DMS53 (cell line): ENCODE results near the gene IL4.
"Not testable (repeated sequence)": the region's sequence is repeated elsewhere in the genome, so short reads cannot be mapped to it uniquely, and the experiment has no call there.

ENCODE experiments used
- DNase-seq: peaks from one replicate; lab custom pipeline; 2025; lab: John Stamatoyannopoulos, UW

Gene IL4

DNA sequence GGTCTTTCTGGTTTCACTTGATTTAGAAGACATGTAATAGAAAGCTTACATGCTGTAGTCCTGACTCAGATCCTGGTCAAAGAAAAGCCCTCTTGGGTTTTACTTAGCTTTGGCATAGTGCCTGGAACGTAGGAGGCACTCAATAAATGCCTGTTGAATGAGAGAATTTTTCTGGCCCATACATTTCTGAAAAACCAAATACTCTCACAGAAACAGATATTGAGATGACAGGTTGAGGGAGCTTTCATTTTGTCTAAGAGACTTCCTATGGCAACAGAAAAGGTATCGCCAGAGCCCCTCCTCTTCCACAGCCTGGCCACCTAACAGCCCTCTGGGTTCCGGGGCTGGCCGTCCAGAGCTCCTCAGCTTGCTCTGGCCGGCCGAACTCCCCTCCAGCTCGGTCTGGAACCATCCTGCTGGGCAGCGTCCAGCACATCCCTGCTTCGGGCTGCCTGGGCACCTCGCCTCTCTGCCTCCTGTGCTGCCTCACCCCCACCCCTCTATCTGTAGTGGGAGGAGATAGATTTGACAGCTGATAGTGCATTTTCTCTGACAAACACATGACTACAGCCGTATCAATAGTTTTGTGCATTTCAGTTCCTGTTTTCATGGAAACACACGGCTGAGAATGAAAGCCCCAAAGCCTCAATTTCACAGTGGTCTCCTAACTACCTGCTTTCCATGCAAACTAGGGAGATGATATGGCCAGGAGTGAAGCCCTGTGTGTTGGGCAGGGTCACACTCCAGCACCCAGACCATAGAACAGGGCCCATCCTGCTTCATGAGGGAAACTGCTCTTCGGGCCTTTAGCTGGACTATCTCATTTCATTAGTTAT is 1.1 kb downstream of the IL4 start:
- DNase-seq, result peak; percentile 16

DNA sequence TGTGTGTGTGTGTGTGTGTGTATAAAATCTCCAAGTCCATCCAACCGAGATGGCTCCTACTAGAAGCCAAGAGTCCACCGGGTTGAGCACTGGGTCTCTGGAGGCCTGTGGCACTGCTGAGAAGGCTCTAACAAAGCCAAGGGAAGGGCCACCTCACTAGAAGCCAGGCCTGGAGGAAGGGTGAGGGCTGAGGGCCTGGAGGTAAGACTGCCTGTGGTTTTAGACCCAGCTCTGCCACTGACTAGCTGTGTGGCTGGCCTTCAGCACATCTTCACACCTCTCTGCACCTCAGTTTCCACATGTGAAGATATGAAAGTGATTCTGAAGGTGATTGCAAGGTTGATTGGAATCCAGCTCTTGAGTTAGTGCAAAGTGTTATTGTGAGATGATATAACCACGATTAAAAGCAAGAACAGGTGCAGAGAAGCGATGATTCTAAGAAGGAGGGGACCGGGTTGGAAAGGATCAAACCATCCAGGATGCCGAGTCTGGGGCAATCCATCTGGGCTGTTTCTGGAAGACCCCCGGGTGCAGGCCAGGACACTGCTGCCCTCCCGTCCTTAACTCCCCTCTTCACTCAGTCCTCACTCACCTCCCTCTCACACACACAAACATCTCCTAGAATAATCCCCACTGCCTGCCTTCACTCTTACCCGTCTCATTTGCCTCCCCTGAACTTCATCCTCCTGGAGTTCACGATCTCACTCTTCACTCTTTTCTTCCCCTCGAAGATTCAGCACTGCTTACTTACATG is 2.3 kb downstream of the IL4 start:
- DNase-seq, result no peak

DNA sequence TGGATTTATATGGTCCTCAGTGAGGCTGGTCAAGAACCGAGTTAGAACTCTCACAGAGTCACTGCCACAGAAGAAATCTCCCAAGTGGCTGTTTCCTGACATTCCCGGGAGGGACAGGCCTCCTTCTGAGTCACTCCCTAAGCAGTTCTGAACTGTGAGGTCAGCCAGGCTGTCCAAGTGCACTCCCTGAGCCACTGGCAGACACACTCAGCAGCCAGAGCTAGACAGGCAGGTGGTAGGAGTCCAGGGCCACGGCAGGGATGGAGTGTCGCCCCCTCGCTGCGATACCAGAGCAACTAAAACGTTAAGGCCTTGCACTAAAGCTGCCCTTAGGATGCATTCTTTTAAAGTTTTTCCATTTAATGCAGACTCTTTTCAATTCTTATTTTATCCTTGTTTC is 3.4 kb downstream of the IL4 start:
- DNase-seq, result peak; percentile 62

DNA sequence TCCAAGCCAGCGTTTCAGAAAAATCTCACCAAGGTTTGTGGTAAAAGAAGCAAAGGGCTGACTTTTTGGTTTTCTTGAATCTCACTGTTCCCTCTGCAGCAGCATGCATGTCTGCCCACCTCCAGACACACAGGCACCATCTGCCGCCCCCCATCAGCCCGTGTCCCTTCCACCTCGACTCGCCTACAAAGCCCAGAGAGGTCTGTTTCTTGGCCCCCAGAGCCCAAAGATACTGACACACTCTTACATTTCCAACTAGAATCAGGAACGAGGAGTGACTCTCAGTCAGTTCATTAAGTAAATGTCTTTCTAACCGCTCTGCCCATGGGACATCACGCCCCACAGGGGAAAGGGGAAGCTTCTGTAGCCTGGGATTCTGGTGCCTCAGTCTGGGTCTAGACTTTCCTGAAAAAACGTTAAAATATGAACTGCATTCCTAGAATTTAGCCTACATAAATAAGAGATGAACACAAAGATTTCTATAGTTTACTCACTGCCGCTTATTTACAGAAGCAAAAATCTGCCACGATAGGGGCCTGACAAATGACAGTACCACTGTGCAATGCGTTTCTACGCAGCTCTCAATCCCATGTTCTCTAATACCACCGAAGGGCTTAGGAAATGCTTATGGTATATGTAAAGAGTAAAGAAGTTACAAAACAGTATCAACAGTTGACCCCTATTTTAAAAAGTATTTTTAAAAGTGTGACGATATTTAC is 4.1 kb downstream of the IL4 start:
- DNase-seq, result no peak

DNA sequence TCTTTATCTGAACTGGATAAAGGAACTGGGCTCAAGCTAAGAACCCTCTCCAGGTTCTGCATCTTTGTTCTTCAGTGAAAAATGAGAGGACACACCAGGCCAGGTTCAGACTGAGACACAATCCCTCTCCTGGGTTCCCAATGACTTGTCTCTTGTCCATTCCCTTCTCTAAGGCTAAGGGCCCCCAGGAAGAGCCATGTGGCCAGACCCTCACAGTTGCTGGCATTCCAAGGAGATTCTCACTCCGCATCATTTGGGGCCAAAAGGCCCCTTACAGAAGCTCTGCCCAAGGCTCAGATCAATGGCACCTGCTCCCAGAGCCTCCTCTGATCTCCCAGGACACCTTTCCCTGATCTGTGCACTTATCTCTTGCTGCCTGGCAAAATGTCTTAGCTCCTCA is 4.9 kb downstream of the IL4 start:
- DNase-seq, result no peak

DNA sequence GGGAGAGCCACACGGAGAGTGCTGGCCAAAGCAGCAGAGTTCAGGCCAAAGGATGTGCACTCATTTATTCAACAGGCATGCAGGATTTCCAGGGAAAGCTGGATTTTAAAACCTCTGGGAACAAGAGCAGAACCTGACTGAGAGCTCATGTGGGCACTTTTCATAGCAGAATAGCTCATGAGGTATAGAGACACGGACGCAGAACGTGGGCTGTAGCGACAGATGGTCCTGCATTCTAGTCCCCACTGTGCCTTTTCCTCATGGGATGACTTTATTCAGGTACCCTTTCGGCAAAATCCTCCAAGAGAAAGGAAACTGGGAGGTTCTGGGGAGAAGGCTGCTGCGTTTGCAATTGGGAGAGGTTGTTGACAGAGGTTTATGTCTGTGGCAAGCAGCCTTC is 5.4 kb downstream of the IL4 start:
- DNase-seq, result no peak

DNA sequence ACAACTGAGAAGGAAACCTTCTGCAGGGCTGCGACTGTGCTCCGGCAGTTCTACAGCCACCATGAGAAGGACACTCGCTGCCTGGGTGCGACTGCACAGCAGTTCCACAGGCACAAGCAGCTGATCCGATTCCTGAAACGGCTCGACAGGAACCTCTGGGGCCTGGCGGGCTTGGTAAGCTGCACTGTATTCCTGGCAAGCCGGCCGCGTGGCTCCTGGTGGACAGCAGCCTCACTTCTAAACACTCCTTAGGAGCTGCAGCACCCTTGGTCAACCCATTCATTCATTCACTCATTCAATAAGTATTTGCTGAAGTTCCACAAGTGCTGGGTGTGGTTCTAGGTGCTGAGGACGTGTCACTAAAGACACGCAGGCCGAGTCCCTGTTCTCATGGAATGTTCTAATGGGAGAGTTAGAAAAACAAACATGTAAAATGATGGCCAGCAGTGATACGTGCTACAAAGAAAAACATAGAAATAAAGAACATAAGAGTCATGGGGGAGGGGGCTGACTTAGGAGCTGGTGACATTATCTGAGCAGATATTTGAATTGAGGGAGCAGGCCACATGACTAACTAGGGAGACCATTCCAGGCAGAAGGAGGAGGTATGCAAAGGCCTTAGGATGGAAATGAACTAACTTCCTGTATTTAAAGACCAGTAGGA is 6.1 kb downstream of the IL4 start:
- DNase-seq, result no peak

DNA sequence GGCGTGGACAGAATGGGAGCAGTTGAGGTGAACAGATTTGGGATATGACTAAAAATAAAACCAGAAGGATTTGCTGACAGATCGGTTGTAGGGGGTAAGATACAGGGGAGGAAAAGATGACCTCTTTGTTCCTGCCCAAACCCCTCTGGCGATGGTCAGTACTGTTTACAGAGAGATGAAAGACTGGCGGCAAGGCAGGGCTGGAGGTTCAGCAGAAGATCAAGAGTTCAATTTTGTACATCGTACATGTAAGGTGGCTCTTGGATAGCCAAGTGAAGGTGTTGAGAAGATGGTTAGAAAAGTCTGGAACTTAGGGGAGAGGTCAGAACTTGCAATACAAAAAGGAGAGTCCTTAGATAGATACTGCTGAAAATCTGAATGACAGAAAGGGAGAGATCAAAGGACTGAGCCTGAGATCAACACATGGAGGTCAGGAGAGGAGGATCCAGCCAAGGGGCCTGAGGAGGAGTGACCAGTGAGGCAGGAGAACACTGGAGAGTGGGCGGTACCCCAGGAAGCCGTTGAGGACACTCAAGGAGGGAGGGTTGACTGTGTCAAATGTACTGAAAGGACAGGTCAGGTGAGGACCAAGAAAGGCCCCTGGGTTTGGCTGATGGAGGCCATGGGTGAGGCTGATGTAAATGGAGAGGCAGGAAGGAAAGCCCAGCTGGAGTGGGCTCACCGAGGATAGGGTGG is 7.1 kb downstream of the IL4 start:
- DNase-seq, result no peak

DNA sequence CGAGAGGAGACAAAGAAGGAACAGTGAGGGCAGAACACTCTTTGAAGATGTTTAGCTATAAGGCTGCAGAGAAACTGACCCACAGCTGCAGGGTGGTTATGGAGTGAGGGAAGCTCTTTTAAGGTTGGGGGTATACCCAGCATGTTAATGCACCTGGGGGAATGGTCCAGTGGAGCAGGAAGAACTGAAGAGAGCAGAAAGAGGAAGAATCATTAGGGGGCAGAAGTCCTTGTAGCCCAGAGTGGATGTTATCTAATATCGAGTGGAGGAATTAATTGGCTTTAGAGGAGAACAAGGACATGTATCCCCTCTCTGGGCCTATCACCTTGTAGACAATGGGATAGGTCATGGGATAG is 7.7 kb downstream of the IL4 start:
- DNase-seq, result no peak

DNA sequence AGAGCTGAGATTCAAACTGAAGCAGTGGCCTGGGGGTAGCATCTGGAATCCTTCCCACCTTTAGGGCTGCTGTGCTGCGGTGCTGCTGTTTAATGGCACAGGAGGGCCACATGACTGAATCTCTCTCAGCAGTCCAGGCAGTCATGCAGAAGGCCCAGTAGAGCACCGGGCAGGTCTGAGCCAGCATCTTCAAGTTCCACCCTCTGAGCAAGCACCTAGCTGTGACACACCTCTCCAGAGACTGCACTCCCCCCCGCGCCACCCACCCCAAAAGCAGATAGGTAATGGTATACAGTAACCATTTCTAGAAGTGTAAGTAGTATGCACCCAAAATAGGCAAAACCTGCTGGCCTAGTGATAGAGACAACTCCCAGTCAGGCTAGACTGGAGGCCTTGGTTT is 8.2 kb downstream of the IL4 start:
- DNase-seq, result no peak

DNA sequence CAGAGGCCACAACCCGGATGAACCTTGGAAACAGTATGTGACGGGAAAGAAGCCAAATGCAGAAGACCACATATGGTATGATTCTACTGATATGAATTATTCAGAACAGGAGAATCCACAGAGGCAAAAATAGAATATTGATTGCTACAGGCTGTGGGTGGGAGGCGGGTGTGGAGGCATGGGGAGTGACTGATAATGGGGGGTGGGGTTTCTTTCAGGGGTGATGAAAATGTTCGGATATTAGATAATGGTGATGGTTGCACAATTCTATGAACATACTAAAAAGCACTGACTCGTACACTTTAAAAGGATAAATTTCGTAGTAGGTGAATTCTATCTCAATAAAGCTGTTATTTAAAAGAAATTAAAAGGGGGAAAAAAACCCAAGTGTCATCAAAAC is 10.7 kb downstream of the IL4 start:
- DNase-seq, result no peak

DNA sequence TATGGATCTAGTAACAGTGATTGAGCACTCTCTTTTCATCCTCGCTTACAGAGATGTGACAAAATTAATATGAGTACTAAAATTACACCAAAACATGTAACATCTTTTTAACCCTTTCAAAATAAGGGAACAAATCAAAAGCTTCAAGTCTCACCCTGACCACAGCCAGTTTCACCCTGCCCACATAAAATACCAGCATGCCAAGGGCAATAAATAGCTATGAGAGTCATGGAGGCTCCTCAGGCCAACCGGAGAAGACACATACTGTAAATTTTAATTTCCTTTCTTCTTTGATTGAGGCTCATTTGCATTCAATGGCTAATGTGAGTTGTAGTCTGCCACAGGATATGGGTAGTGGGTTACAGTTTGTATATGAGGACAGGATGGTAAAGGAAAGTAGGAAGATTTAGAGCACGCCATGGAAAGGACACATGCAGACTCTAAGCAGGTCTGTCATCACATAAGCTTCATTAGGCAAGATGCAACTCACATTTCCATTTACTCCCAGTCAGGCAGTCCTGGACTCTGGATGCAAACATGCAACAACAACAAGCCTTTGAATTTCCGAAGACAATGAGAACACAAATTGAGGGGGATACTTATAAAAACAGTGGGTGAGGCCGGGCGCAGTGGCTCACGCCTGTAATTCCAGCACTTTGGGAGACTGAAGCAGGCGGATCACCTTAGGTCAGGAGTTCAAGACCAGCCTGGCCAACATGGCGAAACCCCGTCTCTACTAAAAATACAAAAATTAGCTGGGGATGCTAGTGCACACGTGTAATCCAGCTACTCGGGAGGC is 11.3 kb downstream of the IL4 start:
- no peak for DNase-seq

DNA sequence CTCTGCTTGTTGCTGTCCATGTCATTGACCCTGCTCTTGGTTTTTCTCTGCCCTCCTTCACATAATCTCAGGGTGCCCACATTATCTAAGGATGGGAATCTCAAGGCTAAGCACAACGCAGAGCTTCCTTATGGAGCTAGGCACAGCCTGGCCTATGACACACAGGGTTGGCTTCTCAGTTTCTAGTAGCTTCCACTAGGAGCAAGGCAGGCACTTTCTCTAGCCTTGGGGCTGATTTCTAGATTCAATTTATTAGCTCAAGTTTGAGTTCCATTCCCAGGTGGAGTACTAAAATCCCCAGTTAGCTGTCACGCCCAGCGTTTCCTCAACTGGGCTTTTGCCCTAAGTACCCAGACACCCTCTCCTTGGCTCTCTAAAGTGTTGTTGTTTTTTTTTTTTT is 12.4 kb downstream of the IL4 start:
- no peak for DNase-seq

DNA sequence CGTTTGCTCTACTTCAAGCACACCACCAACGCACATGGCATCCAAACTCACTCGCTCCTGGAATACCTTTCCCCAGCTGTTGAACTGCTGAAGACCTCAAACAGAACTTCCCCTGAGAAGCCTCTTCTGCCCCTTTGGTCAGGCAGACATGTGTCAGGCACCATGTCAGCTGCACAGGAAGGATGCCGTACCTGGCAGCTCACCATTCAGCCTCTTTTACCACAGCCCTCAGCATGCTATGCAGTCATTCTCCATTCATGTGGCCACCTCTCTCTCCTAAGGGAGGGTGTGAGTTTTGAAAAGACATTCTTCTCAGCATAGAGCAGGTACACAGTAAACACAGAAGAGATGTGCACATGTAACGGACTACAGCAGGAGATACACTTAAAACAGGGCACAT is 14.2 kb downstream of the IL4 start:
- DNase-seq, result no peak

DNA sequence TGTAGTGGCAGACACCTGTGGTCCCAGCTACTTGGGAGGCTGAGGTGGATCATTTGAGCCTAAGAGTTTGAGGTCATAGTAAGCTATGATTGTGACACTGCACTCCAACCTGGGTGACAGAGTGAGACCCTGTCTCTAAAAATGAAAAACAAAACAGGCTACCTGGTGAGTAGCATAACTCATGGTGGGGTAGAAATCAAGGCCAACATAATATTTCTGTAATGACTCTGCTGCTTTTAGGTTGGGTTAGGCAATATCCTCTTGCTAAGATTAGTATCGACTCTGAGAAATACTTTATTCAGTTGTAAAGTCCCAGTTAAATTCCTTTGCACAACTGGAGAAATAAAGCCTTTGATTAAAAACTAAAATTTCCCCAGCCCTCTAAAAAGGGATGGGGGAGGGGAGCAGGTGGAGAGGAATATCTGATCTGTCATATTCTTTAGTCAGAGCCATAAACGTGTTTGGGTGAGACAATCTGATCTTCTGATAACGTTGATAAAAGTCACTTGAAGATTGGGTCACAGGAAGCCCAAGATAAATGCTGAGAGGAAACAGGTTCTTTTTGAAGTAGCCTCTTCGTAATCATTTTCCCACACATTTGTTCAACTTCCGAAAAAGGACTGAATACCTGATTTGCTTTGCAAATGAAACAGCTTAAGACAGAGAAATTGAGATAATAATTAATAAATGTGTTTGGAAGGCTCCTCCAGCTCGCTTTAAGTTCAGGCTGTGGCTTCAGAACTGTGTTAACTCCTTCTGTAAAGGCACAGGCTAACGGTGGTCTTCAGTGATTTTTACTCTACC is 14.9 kb downstream of the IL4 start:
- no peak for DNase-seq

DNA sequence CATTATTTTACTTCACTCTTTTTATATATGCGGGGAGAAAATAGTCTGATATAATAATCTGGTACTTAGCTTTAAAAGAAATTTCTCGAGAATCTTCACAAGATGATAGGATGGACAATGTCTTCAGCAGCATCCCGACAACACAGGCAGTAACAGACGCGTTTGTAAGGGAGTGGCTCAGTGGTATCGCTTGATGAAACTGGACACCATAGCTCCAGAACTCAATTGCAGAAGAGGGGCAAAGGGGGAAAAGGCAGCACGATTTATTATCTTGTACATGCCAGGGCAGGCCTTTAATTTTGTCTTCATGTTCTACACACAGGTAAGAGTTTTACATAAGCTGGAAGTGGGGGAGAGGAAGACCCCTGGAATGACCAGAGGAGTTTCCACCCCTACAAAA is 15.7 kb downstream of the IL4 start:
- DNase-seq, result no peak

DNA sequence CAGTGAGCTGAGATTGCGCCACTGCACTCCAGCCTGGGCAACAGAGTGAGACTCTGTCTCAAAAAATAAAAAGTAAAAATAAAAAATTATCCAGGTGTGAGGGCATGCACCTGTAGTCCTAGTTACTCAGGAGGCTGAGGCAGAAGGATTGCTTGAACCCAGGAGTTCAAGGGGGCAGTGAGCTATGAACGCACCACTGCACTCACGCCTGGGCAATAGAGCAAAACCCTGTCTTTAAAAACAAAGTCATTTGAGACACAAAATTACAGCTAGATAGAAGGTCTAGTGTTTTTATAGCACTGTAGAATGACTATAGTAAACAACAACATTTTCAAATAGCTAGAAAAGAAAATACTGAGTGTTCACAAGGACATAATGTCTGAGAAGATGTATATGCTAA is 16.4 kb downstream of the IL4 start:
- DNase-seq, result no peak

DNA sequence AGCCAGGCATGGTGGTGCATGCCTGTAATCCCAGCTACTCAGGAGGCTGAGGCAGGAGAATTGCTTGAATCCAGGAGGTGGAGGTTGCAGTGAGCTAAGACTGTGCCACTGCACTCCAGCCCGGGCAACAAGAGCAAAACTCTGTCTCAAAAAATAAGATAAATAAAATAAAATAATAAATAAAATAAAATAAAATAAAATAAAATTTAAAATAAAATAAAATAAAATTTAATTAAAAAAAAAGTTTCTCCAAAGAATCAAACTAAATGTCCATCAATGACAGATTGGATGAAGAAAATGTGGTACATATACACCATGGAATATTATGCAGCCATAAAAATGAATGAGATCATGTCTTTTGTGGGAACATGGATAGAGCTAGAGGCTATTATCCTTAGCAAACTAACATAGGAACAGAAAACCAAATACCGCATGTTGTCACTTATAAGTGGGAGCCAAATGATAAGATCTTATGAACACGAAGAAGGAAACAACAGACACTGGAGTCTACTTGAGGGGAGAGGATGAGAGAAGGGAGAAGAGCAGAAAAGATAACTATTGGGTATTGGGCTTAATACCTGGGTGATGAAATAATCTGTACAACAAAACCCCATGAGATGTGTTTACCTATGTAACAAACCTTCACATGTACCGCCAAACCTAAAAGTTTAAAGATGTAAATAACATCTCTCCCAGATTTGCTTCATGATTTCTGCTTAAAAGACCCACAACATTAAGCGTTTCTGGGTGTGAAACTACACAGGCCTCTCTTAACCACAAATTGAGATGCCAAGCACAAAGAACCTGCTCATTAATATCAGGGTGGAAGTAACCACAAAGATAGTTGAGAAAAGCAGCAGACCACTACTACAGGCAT is 18.2 kb downstream of the IL4 start:
- DNase-seq, result not testable (repeated sequence)

DNA sequence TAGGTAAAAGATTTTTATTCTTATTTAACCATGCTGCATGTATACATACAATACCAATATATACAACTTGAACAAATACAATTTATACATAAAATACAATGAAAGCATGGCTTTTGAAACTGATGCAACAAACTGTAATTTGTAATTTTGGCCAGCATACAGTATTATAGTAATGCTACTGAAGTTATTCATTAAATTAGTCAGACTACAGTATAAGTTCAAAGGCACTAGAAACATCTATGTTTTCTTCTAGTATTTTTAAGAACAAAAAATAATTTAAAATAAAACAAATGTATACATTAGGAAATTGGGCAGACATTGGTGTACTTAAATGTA is 18.8 kb downstream of the IL4 start:
- no peak for DNase-seq
